Liver (tissue), 9 donors: ENCODE results near the gene TMED10. TPM values are rescaled to one million over a fixed set of nuclear protein-coding genes. Genes with fewer than 3 reads are reported as not detected.
"Not testable (repeated sequence)": the region's sequence is repeated elsewhere in the genome, so short reads cannot be mapped to it uniquely, and the experiment has no call there.

ENCODE experiments used
- DNase-seq: peaks from one replicate; pipeline ENCODE4 v3.0.0-alpha.2; 2017; ENCODE audit warnings: low spot score
- H3K27ac ChIP-seq, 2 donors: one replicate each; pipeline ENCODE4 v1.7.0; 2013; ENCODE audit warnings: inconsistent platforms in 2 of 2, low read length in 2 of 2, control low read depth in 1 of 2, low read depth in 1 of 2, mild to moderate bottlenecking in 1 of 2
- H3K27me3 ChIP-seq, 4 donors: one replicate each; pipeline versions ENCODE4 v1.6.1 to v1.7.0; 2013; ENCODE audit warnings: low read length in 3 of 4, inconsistent platforms in 1 of 4, mild to moderate bottlenecking in 1 of 4, moderate library complexity in 1 of 4; ENCODE audit not compliant: control insufficient read depth in 4 of 4, insufficient read depth in 4 of 4
- H3K36me3 ChIP-seq, 4 donors: one replicate each; pipeline versions ENCODE4 v1.6.1 to v1.7.0; 2013; ENCODE audit warnings: low read length in 3 of 4, mild to moderate bottlenecking in 3 of 4, low read depth in 1 of 4, moderate library complexity in 1 of 4; ENCODE audit not compliant: control insufficient read depth in 4 of 4, insufficient read depth in 3 of 4
- H3K4me1 ChIP-seq, 4 donors: one replicate each; pipeline versions ENCODE4 v1.6.1 to v1.7.0; 2013; ENCODE audit warnings: low read length in 3 of 4, mild to moderate bottlenecking in 3 of 4, moderate library complexity in 1 of 4; ENCODE audit not compliant: control insufficient read depth in 4 of 4, insufficient read depth in 4 of 4
- H3K4me3 ChIP-seq, 3 donors: one replicate each; pipeline versions ENCODE4 v1.6.1 to v1.7.0; 2013; ENCODE audit warnings: low read length in 3 of 3, control low read depth in 1 of 3, low read depth in 1 of 3, mild to moderate bottlenecking in 1 of 3
- H3K9ac ChIP-seq, 2 donors: one replicate each; pipeline ENCODE4 v1.7.0; 2013; ENCODE audit warnings: low read length in 2 of 2, mild to moderate bottlenecking in 2 of 2, moderate library complexity in 2 of 2, control low read depth in 1 of 2, low read depth in 1 of 2
- H3K9me3 ChIP-seq, 4 donors: one replicate each; pipeline versions ENCODE4 v1.6.1 to v1.7.0; 2013; ENCODE audit warnings: low read length in 3 of 4; ENCODE audit not compliant: control insufficient read depth in 4 of 4
- EGR1 ChIP-seq, 2 donors: IDR thresholded peaks; 2 replicates each; pipeline ENCODE4 v1.6.1; 2016 to 2018; ENCODE audit warnings: antibody characterized with exemption in 2 of 2, low read depth in 2 of 2
- FOXA1 ChIP-seq: IDR thresholded peaks from 2 replicates; pipeline ENCODE4 v1.6.1; 2016; ENCODE audit warnings: antibody characterized with exemption
- FOXA2 ChIP-seq: IDR thresholded peaks from 2 replicates; pipeline ENCODE4 v1.6.1; 2016; ENCODE audit warnings: antibody characterized with exemption
- GABPA ChIP-seq, 2 donors: IDR thresholded peaks in 1 of 2; conservative IDR thresholded peaks in 1 of 2; 2 replicates each; pipeline ENCODE4 v1.6.1; 2016; ENCODE audit warnings: antibody characterized with exemption in 2 of 2, mild to moderate bottlenecking in 1 of 2, moderate library complexity in 1 of 2
- HNF4A ChIP-seq, 2 donors: conservative IDR thresholded peaks; 2 replicates each; pipeline ENCODE4 v1.6.1; 2016; ENCODE audit warnings: antibody characterized with exemption in 2 of 2, mild to moderate bottlenecking in 2 of 2
- HNF4G ChIP-seq: IDR thresholded peaks from 2 replicates; pipeline ENCODE4 v1.6.1; 2016; ENCODE audit warnings: antibody characterized with exemption
- JUND ChIP-seq, 2 donors: IDR thresholded peaks; 2 replicates each; pipeline ENCODE4 v1.6.1; 2016; ENCODE audit warnings: antibody characterized with exemption in 2 of 2
- NR2F2 ChIP-seq: IDR thresholded peaks from 2 replicates; pipeline ENCODE4 v1.6.1; 2016; ENCODE audit warnings: antibody characterized with exemption
- RXRA ChIP-seq, 2 donors: IDR thresholded peaks; 2 replicates each; pipeline ENCODE4 v1.6.1; 2017 to 2018; ENCODE audit warnings: antibody characterized with exemption in 2 of 2, mild to moderate bottlenecking in 1 of 2
- SP1 ChIP-seq: IDR thresholded peaks from 2 replicates; pipeline ENCODE4 v1.6.1; 2018; ENCODE audit warnings: antibody characterized with exemption, mild to moderate bottlenecking
- TAF1 ChIP-seq: conservative IDR thresholded peaks from 2 replicates; pipeline ENCODE4 v1.6.1; 2016; ENCODE audit warnings: antibody characterized with exemption, mild to moderate bottlenecking
- WGBS: extraction: QIAGEN DNeasy Blood & Tissue Kit; methylation state at CpG from one replicate; pipeline ENCODE4 v1.1.7; 2013; 5-methylcytosine and 5-hydroxymethylcytosine counted together
- polyA plus RNA-seq, 2 donors: library from polyadenylated mRNA; stranded (reverse) in 1 of 2; unstranded in 1 of 2; fragments of 200-250 nt in 1 of 2; fragments of >200 nt in 1 of 2; fragmentation: Nextera tagmentation in 1 of 2; extraction: Ambion mirVana in 1 of 2; gene quantifications; one replicate each; pipeline versions ENCODE4 v1.2.1 to v1.2.3, GENCODE V29; 2013 to 2015
- total RNA-seq, 2 donors: library from RNA; depleted of rRNA; stranded (reverse); fragments of >200 nt; gene quantifications; one replicate each; pipeline ENCODE4 v1.2.3, GENCODE V29; 2014
- TF ChIP-seq, protein P1 (sequence below): IDR thresholded peaks from 2 replicates; pipeline ENCODE4 v1.6.1; 2016; ENCODE audit warnings: antibody characterized with exemption, mild to moderate bottlenecking
- TF ChIP-seq, protein P2 (sequence below): IDR thresholded peaks from 2 replicates; pipeline ENCODE4 v1.6.1; 2016; ENCODE audit warnings: antibody characterized with exemption
- TF ChIP-seq, protein P3 (sequence below): fragments of 150-350 bp; IDR thresholded peaks from 2 replicates; pipeline ENCODE4 v1.5.1; 2017; ENCODE audit warnings: improper control_type of control experiment, low read depth, low read length; ENCODE audit not compliant: missing input control
- TF ChIP-seq, protein P4 (sequence below): IDR thresholded peaks from 2 replicates; pipeline ENCODE4 v1.6.1; 2016; ENCODE audit warnings: antibody characterized with exemption
- TF ChIP-seq, protein P5 (sequence below): IDR thresholded peaks from 2 replicates; pipeline ENCODE4 v1.6.1; 2016; ENCODE audit warnings: antibody characterized with exemption
- donor health status: healthy.
- donor health status: healthy.
- donor health status: healthy.
- donor health status: healthy.
- donor health status: healthy.

The TMED10 gene
- total and polyA plus RNA-seq, 4 donors: 167 to 349 (median 252) TPM

DNA sequence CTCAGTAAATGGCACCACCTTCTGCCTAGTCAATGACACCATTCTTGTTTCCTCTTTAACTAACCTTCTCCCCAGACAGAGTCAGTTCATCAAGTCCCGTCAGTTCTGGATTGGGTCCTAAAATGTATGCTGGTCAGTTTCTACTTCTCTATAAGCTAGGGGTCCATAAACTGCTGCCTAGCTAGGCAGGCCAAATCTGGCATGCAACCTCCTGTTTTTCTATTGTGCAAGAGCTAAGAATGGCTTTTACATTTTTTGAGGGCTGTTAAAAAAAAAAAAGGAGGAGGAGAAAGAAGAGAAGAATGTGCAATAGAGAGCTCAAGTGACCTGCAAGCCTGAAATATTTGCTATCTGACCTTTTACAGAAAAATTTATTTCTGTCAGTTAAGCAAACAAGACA is 6.4 kb upstream of the TMED10 start:
- no peak overlapping the region for H3K27ac ChIP-seq
- H3K9ac ChIP-seq: no peak overlapping the region
- no peak overlapping the region for H3K4me3 ChIP-seq
- H3K27me3 ChIP-seq: no peaks in the 10 kb centered on the region
- no peak for DNase-seq
- WGBS: 82% methylated on average over 1 of the region's 1 CpG
- no peaks in the 10 kb centered on the region for H3K36me3 ChIP-seq
- TF ChIP-seq JUND (IDR thresholded peaks at IDR 0.05): no peak
- TF ChIP-seq NR2F2: peak; percentile 15
- H3K4me1 ChIP-seq: no peaks in the 10 kb centered on the region
- H3K9me3 ChIP-seq: no peaks in the 10 kb centered on the region

DNA sequence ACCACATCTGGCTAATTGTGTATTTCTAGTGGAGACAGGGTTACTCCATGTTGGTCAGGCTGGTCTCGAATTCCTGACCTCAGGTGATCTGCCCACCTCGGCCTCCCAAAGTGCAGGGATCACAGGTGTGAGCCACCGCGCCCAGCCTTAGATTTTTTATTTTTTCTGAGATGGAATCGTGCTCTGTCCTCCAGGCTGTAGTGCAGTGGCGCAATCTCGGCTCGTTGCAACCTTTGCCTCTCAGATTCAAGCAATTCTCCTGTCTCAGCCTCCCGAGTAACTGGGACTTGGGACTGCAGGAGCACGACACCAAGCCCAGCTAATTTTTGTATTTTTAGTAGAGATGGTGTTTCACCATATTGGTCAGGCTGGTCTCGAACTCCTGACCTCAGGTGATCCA is 5.8 kb upstream of the TMED10 start:
- not testable (repeated sequence) for DNase-seq, H3K9ac ChIP-seq, H3K9me3 ChIP-seq, H3K4me1 ChIP-seq, H3K36me3 ChIP-seq, H3K27ac ChIP-seq, H3K4me3 ChIP-seq, H3K27me3 ChIP-seq
- WGBS: 85% methylated on average over 11 of the region's 11 CpGs

DNA sequence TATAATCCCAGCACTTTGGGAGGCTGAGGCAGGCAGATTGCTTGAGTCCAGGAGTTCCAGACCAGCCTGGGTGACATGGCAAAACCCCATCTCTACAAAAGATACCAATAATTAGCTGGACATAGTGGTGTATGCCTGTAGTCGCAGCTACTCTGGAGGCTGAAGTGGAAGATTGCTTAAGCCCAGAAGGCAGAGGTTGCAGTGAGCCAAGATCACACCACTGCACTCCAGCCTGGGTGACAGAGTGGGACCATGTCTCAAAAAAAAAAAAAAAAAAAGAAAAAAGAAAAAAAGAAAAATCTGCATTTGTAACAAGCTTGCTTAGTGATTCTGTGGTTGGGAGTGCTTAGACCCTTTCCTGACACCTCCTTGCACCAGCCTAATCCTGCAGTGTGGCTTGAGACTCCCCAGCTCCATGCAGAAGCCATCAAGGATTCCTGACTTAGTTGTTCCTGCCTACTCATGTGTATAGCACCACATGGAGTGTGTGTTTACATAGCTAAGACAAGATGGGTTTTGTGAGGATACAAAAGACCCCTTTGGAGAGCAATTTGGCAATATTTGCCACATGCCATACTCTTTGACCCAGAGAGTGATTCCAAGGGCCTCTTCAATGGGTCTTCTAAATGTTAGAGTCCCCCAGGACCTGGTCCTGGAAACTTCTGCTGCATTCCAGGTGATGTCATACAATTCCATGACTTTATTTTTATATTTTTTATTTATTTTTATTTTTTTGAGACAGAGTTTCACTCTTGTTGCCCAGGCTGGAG is 5.1 kb upstream of the TMED10 start:
- H3K4me3 ChIP-seq: no peak overlapping the region
- H3K27ac ChIP-seq: no peak overlapping the region
- H3K9ac ChIP-seq: no peak overlapping the region
- H3K9me3 ChIP-seq: no peaks in the 10 kb centered on the region
- DNase-seq: no peak
- WGBS: 86% methylated on average over 1 of the region's 1 CpG
- TF ChIP-seq TAF1: no peak
- no peak for TF ChIP-seq FOXA2
- no peak for TF ChIP-seq GABPA (IDR thresholded peaks at IDR 0.05 in 1 of 2, conservative IDR thresholded peaks at IDR 0.05 in 1 of 2)
- TF ChIP-seq EGR1 (IDR thresholded peaks at IDR 0.05; ENCODE audit: low read depth in 2 of 2): no peak
- TF ChIP-seq, protein P1, sequence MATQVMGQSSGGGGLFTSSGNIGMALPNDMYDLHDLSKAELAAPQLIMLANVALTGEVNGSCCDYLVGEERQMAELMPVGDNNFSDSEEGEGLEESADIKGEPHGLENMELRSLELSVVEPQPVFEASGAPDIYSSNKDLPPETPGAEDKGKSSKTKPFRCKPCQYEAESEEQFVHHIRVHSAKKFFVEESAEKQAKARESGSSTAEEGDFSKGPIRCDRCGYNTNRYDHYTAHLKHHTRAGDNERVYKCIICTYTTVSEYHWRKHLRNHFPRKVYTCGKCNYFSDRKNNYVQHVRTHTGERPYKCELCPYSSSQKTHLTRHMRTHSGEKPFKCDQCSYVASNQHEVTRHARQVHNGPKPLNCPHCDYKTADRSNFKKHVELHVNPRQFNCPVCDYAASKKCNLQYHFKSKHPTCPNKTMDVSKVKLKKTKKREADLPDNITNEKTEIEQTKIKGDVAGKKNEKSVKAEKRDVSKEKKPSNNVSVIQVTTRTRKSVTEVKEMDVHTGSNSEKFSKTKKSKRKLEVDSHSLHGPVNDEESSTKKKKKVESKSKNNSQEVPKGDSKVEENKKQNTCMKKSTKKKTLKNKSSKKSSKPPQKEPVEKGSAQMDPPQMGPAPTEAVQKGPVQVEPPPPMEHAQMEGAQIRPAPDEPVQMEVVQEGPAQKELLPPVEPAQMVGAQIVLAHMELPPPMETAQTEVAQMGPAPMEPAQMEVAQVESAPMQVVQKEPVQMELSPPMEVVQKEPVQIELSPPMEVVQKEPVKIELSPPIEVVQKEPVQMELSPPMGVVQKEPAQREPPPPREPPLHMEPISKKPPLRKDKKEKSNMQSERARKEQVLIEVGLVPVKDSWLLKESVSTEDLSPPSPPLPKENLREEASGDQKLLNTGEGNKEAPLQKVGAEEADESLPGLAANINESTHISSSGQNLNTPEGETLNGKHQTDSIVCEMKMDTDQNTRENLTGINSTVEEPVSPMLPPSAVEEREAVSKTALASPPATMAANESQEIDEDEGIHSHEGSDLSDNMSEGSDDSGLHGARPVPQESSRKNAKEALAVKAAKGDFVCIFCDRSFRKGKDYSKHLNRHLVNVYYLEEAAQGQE: no peak
- no peak for TF ChIP-seq SP1
- no peak for TF ChIP-seq JUND (IDR thresholded peaks at IDR 0.05)
- TF ChIP-seq, protein P2, sequence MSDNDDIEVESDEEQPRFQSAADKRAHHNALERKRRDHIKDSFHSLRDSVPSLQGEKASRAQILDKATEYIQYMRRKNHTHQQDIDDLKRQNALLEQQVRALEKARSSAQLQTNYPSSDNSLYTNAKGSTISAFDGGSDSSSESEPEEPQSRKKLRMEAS: no peak
- TF ChIP-seq, protein P3, sequence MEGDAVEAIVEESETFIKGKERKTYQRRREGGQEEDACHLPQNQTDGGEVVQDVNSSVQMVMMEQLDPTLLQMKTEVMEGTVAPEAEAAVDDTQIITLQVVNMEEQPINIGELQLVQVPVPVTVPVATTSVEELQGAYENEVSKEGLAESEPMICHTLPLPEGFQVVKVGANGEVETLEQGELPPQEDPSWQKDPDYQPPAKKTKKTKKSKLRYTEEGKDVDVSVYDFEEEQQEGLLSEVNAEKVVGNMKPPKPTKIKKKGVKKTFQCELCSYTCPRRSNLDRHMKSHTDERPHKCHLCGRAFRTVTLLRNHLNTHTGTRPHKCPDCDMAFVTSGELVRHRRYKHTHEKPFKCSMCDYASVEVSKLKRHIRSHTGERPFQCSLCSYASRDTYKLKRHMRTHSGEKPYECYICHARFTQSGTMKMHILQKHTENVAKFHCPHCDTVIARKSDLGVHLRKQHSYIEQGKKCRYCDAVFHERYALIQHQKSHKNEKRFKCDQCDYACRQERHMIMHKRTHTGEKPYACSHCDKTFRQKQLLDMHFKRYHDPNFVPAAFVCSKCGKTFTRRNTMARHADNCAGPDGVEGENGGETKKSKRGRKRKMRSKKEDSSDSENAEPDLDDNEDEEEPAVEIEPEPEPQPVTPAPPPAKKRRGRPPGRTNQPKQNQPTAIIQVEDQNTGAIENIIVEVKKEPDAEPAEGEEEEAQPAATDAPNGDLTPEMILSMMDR: no peak
- TF ChIP-seq HNF4G: no peak
- TF ChIP-seq HNF4A (conservative IDR thresholded peaks at IDR 0.05): no peak
- TF ChIP-seq, protein P4, sequence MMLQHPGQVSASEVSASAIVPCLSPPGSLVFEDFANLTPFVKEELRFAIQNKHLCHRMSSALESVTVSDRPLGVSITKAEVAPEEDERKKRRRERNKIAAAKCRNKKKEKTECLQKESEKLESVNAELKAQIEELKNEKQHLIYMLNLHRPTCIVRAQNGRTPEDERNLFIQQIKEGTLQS: no peak
- TF ChIP-seq, protein P5, sequence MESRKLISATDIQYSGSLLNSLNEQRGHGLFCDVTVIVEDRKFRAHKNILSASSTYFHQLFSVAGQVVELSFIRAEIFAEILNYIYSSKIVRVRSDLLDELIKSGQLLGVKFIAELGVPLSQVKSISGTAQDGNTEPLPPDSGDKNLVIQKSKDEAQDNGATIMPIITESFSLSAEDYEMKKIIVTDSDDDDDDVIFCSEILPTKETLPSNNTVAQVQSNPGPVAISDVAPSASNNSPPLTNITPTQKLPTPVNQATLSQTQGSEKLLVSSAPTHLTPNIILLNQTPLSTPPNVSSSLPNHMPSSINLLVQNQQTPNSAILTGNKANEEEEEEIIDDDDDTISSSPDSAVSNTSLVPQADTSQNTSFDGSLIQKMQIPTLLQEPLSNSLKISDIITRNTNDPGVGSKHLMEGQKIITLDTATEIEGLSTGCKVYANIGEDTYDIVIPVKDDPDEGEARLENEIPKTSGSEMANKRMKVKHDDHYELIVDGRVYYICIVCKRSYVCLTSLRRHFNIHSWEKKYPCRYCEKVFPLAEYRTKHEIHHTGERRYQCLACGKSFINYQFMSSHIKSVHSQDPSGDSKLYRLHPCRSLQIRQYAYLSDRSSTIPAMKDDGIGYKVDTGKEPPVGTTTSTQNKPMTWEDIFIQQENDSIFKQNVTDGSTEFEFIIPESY: no peak
- no peak for TF ChIP-seq FOXA1
- no peak for TF ChIP-seq RXRA (IDR thresholded peaks at IDR 0.05)
- H3K4me1 ChIP-seq: no peaks in the 10 kb centered on the region
- H3K36me3 ChIP-seq: no peaks in the 10 kb centered on the region
- no peaks in the 10 kb centered on the region for H3K27me3 ChIP-seq
